Neural progenitor cell (in vitro differentiated cells): ENCODE measurements around the gene KRTAP6-1.

Experiments
- EZH2 ChIP-seq: fragments of 200-600 bp; sonication (generic); IDR thresholded peaks from 2 replicates; pipeline ENCODE4 v1.6.1; 2017; ENCODE audit warnings: antibody characterized with exemption, mild to moderate bottlenecking, moderate library complexity
- EZH2phosphoT487 ChIP-seq: fragments of 200-600 bp; sonication (generic); IDR thresholded peaks from 2 replicates; pipeline ENCODE4 v1.6.1; 2017; ENCODE audit warnings: antibody characterized with exemption
- TF ChIP-seq, protein P1 (sequence below): fragments of 200-600 bp; sonication (generic); IDR thresholded peaks from 2 replicates; pipeline ENCODE4 v1.5.1; 2017; ENCODE audit warnings: antibody characterized with exemption, mild to moderate bottlenecking

DNA sequence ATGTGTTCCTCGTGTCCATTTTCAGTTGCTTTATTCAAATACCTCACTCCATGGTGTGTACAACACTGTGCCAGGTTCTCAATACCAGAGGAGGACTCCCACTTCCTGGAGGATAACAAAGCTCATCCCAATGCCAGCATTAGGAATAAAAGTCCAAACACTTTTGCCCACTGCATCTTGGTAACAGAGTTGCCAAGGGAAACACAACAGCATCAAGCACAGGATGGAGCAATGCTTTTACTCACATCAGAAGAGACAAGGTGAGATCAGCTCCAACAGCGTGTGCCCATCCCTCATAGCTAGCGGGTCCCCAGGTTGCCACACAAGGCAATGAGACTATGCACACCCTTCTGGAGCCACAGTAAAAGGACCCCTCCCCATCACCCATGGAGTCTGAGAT, 9.6 kb upstream of the KRTAP6-1 start:
- TF ChIP-seq, protein P1, sequence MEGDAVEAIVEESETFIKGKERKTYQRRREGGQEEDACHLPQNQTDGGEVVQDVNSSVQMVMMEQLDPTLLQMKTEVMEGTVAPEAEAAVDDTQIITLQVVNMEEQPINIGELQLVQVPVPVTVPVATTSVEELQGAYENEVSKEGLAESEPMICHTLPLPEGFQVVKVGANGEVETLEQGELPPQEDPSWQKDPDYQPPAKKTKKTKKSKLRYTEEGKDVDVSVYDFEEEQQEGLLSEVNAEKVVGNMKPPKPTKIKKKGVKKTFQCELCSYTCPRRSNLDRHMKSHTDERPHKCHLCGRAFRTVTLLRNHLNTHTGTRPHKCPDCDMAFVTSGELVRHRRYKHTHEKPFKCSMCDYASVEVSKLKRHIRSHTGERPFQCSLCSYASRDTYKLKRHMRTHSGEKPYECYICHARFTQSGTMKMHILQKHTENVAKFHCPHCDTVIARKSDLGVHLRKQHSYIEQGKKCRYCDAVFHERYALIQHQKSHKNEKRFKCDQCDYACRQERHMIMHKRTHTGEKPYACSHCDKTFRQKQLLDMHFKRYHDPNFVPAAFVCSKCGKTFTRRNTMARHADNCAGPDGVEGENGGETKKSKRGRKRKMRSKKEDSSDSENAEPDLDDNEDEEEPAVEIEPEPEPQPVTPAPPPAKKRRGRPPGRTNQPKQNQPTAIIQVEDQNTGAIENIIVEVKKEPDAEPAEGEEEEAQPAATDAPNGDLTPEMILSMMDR = no peak
- TF ChIP-seq EZH2phosphoT487 = no peak
- no peak for TF ChIP-seq EZH2
